Karpas-422 (cell line): ENCODE measurements around the gene SIGLEC15. TPM values are rescaled to one million over a fixed set of nuclear protein-coding genes. Genes with fewer than 3 reads are reported as not detected.

Experiments used
- DNase-seq: peaks from one replicate; pipeline ENCODE4 v3.0.0-alpha.2; 2015
- H2AFZ ChIP-seq: fragments of 200-600 bp; sonication (generic); 2 replicates; pipeline ENCODE4 v1.6.1; 2014; ENCODE audit warnings: antibody characterized with exemption, low read length, mixed read lengths
- H3K27ac ChIP-seq: fragments of 200-600 bp; sonication (generic); 2 replicates; pipeline ENCODE4 v1.5.1; 2014; ENCODE audit warnings: mild to moderate bottlenecking, low read length, moderate library complexity
- H3K27me3 ChIP-seq: fragments of 200-600 bp; sonication (generic); 2 replicates; pipeline ENCODE4 v1.6.1; 2014; ENCODE audit warnings: low read length, mixed read lengths
- H3K36me3 ChIP-seq: fragments of 200-600 bp; sonication (generic); 2 replicates; pipeline ENCODE4 v1.6.1; 2014; ENCODE audit warnings: low read length, mixed read lengths; ENCODE audit not compliant: insufficient read depth
- H3K4me1 ChIP-seq: fragments of 200-600 bp; sonication (generic); 2 replicates; pipeline ENCODE4 v1.6.1; 2014; ENCODE audit warnings: mild to moderate bottlenecking, low read length, mixed read lengths
- H3K4me2 ChIP-seq: fragments of 200-600 bp; sonication (generic); 2 replicates; pipeline ENCODE4 v1.6.1; 2014; ENCODE audit warnings: low read length, low read depth, mild to moderate bottlenecking; ENCODE audit not compliant: poor library complexity, severe bottlenecking
- H3K4me3 ChIP-seq: fragments of 200-600 bp; sonication (generic); 2 replicates; pipeline ENCODE4 v1.5.1; 2014; ENCODE audit warnings: mild to moderate bottlenecking, antibody characterized with exemption, low read length, mixed read lengths
- H3K79me2 ChIP-seq: fragments of 200-600 bp; sonication (generic); 2 replicates; pipeline ENCODE4 v1.6.1; 2014; ENCODE audit warnings: mild to moderate bottlenecking, low read length, mixed read lengths
- H3K9ac ChIP-seq: fragments of 200-600 bp; sonication (generic); 2 replicates; pipeline ENCODE4 v1.6.0; 2014; ENCODE audit warnings: low read length
- H3K9me2 ChIP-seq: fragments of 200-600 bp; sonication (generic), shearing (Covaris generic); replicated peaks from 2 replicates; pipeline ENCODE4 v1.6.0; 2014; ENCODE audit warnings: mild to moderate bottlenecking, low read length, moderate library complexity; ENCODE audit not compliant: insufficient read depth
- H3K9me3 ChIP-seq: fragments of 300-700, 200-600 bp; sonication (generic); 2 replicates; pipeline ENCODE4 v1.6.1; 2014; ENCODE audit warnings: low read length, mixed read lengths
- H4K20me1 ChIP-seq: fragments of 200-600 bp; sonication (generic); 2 replicates; pipeline ENCODE4 v1.6.1; 2014; ENCODE audit warnings: mild to moderate bottlenecking, antibody characterized with exemption, low read length, low read depth; ENCODE audit not compliant: insufficient read depth
- total RNA-seq: library from RNA; depleted of rRNA; stranded (reverse); fragments of >200 nt; shearing (Covaris generic); gene quantifications from 2 replicates; pipeline ENCODE4 v1.2.3, GENCODE V29; 2014; ENCODE audit warnings: low replicate concordance; rRNA removed

The SIGLEC15 gene, protein sequence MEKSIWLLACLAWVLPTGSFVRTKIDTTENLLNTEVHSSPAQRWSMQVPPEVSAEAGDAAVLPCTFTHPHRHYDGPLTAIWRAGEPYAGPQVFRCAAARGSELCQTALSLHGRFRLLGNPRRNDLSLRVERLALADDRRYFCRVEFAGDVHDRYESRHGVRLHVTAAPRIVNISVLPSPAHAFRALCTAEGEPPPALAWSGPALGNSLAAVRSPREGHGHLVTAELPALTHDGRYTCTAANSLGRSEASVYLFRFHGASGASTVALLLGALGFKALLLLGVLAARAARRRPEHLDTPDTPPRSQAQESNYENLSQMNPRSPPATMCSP
- 1.6 and 2.5 TPM in 2 replicates for total RNA-seq

DNA sequence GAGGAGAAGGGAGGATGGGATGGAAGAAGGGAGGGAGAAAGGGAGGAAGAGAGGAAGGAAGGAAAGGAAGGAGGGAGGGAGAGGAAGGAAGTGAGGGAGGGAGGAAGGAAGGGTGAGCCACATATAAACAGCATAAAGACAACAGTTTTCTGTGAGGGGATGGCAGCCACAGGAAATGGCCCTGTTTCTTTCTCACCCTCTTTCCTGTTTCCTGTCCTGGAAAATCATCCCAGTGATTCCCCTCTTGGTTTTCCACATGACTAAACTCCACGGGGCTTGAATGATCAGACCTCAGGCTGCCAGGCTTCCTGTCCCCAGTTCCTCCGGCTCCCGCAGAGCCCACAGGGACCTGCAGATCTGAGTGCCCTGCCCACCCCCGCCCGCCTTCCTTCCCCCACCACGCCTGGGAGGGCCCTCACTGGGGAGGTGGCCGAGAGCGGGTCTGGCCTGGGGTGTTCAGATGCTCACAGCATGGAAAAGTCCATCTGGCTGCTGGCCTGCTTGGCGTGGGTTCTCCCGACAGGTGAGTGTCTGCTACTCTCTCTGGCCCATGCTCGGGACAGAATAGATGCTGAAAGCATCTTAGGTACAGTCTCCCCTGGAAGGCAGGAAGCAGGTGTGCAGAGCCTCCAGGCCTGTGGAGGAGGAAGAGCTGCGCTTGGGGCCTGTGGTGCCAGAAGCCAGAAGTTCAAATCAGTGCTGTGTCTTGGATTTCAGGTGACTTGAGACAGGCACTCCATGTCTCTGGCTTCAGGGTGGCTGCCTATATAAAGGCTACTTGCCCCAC, at the start of gene SIGLEC15:
Gene SIGLEC15 (plus strand): TSS at position 418 of the 787 bp plus-strand sequence. CDS start 54 bp downstream, at position 472.
- Histone ChIP-seq H3K9me3 (no peaks in the 10 kb centered on the region), H3K9ac (peak within 1 kb of the TSS; percentile 19), H3K9me2 (no peaks in the 10 kb centered on the region), H3K36me3 (no peaks in the 10 kb centered on the region), H4K20me1 (no peaks in the 10 kb centered on the region), H3K4me2 (peak within 1 kb of the TSS; percentile 38), H3K27me3 (no peaks in the 10 kb centered on the region; the same call in 1 of the 2 replicates), H2AFZ (no peak within 1 kb of the TSS; the same call in 1 of the 2 replicates), H3K4me1 (peaks cover 53% of the 10 kb centered on the region), H3K27ac (no peak within 1 kb of the TSS), H3K4me3 (0 out of 2 replicates have a peak within 1 kb of the TSS, but pooled peaks have one; percentile 14), H3K79me2 (no peaks in the 10 kb centered on the region)
- DNase-seq = no peak

GRCh38 chr18:45775743-45776142, 49.7 kb upstream of the SIGLEC15 start:
- Histone ChIP-seq H2AFZ (peak overlapping the region; percentile 73; the same call in 1 of the 2 replicates), H3K27ac (peak overlapping the region; percentile 44; the same call in 1 of the 2 replicates), H4K20me1 (no peaks in the 10 kb centered on the region), H3K9ac (peak overlapping the region; percentile 77), H3K36me3 (no peaks in the 10 kb centered on the region), H3K9me3 (no peaks in the 10 kb centered on the region), H3K4me1 (peaks cover 28% of the 10 kb centered on the region), H3K79me2 (no peaks in the 10 kb centered on the region), H3K4me3 (peak overlapping the region; percentile 71), H3K27me3 (no peaks in the 10 kb centered on the region), H3K4me2 (peak overlapping the region; percentile 75), H3K9me2 (no peaks in the 10 kb centered on the region)
- DNase-seq = no peak

GRCh38 chr18:45777393-45777792, 48.1 kb upstream of the SIGLEC15 start:
- Histone ChIP-seq H3K79me2 (no peaks in the 10 kb centered on the region), H3K4me2 (no peak overlapping the region), H3K9me3 (no peaks in the 10 kb centered on the region), H3K4me1 (peaks cover 28% of the 10 kb centered on the region), H4K20me1 (no peaks in the 10 kb centered on the region), H3K27me3 (no peaks in the 10 kb centered on the region), H3K27ac (no peak overlapping the region), H3K36me3 (no peaks in the 10 kb centered on the region), H3K9me2 (no peaks in the 10 kb centered on the region), H3K4me3 (no peak overlapping the region), H3K9ac (no peak overlapping the region), H2AFZ (no peak overlapping the region)
- no peak for DNase-seq

DNA sequence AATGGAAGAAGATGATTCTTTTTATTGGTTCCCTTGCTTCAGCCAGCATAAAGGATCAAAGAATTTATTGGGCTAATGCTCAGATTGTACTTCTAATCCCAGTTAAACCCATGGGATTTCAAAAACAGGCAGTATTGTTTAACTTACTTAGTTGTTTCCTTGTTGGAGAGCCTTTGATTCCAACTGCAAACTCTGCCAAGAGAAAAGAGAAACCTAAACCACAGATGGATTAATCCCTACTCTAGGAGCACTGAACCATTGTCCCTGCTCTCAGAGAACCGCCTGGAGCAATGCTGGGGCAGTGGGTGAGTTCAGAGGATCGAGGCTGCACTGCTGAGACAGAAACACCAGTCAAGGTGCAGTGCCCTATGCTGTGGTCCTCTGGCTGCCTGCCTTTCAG, 44.9 kb upstream of the SIGLEC15 start:
- H3K79me2 ChIP-seq = no peaks in the 10 kb centered on the region
- H2AFZ ChIP-seq = no peak overlapping the region
- H3K36me3 ChIP-seq = no peaks in the 10 kb centered on the region
- no peaks in the 10 kb centered on the region for H3K9me2 ChIP-seq
- H3K9me3 ChIP-seq = no peaks in the 10 kb centered on the region
- no peak for DNase-seq
- H4K20me1 ChIP-seq = no peaks in the 10 kb centered on the region
- H3K4me3 ChIP-seq = no peak overlapping the region
- no peak overlapping the region for H3K9ac ChIP-seq
- H3K4me2 ChIP-seq = no peak overlapping the region
- peaks cover 6% of the 10 kb centered on the region for H3K4me1 ChIP-seq
- no peak overlapping the region for H3K27ac ChIP-seq
- H3K27me3 ChIP-seq = no peaks in the 10 kb centered on the region

- Histone ChIP-seq H3K4me3 (no peak overlapping the region), H4K20me1 (no peaks in the 10 kb centered on the region), H3K27me3 (no peaks in the 10 kb centered on the region), H3K4me2 (no peak overlapping the region), H3K79me2 (no peaks in the 10 kb centered on the region), H3K27ac (no peak overlapping the region), H3K9me3 (no peaks in the 10 kb centered on the region), H3K9me2 (no peaks in the 10 kb centered on the region), H2AFZ (no peak overlapping the region), H3K36me3 (no peaks in the 10 kb centered on the region), H3K9ac (no peak overlapping the region), H3K4me1 (no peaks in the 10 kb centered on the region)
- DNase-seq = no peak
These were observed 42.8 kb upstream of the SIGLEC15 start for GRCh38 chr18:45782662-45783061.

DNA sequence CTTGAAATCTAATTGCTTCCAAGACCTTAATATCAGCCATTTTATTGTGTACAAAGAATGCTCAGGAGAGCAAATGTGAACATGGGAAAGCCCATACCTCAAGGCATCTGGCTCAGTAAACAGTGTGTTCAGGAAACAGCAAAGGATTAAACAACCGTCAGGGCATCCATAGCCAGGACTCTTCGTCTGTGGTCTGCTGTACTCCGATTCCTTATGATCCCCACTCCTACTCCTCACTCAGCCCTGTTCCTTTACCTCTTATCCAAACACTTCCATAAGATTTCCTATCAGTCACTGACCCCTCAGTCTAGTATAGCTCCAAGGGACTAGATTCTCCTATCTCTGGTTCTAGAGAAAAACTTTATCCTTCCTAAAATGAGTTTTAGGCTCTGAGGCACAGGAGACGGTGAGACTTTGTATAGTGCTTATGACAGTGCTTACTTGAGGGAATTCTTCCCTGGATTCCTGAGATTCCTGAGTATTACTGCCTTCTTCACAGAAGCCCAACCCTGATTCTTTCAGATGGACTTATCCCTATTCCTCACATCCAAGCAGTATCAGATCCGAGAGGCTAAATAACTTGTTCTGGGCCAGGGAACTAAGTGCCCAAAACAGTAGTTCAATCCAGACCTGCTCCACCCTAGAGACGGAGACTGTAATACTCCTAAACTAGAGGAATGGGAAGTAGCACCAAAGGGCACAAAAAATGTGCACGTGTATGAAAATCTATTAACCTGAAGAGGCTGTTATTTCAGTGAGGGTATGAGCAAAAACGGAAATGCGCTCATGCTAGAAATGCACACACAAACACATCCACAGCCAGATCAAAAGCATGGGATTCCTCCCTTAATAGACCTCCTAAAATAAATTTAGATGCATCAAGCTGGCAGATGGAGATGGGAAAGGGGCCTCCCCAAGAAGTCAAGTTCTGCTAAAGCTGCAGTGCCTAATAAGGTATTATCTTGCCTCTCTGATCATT, 42.1 kb upstream of the SIGLEC15 start:
- Histone ChIP-seq H3K27me3 (no peaks in the 10 kb centered on the region), H2AFZ (no peak overlapping the region), H3K36me3 (no peaks in the 10 kb centered on the region), H3K4me2 (no peak overlapping the region), H3K9me2 (no peaks in the 10 kb centered on the region), H3K79me2 (no peaks in the 10 kb centered on the region), H3K9me3 (no peaks in the 10 kb centered on the region), H4K20me1 (no peaks in the 10 kb centered on the region), H3K9ac (no peak overlapping the region), H3K4me1 (no peaks in the 10 kb centered on the region), H3K27ac (no peak overlapping the region), H3K4me3 (no peak overlapping the region)
- no peak for DNase-seq

DNA sequence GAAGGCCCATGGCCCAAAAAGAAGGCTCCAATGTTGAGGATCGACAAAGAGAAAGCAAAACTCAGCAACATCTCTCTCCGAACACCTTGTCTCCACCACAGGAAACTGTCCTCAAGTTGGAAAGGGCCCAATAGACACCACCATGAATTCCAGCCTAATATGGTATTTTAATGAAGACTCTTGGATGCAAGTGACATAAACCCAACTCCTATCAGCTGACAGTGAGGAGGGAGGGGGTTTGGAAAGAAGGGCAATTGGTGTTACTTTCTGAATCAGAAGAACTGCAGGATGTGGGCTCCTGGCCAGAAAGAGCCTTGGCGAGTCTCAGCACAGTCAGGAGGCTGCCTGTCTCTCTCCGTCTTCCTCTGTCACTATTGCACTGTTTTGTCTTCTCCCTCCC, 40.3 kb upstream of the SIGLEC15 start:
- H3K27me3 ChIP-seq = no peaks in the 10 kb centered on the region
- H3K4me3 ChIP-seq = no peak overlapping the region
- no peak overlapping the region for H3K27ac ChIP-seq
- no peaks in the 10 kb centered on the region for H3K36me3 ChIP-seq
- DNase-seq = no peak
- no peak overlapping the region for H3K4me2 ChIP-seq
- H2AFZ ChIP-seq = no peak overlapping the region
- H3K9ac ChIP-seq = no peak overlapping the region
- no peaks in the 10 kb centered on the region for H3K79me2 ChIP-seq
- no peaks in the 10 kb centered on the region for H3K4me1 ChIP-seq
- H4K20me1 ChIP-seq = no peaks in the 10 kb centered on the region
- H3K9me3 ChIP-seq = no peaks in the 10 kb centered on the region
- H3K9me2 ChIP-seq = no peaks in the 10 kb centered on the region
